Measurements from ENCODE around the gene LEUTX. TPM values are rescaled to one million over a fixed set of nuclear protein-coding genes. Genes with fewer than 3 reads are reported as not detected.

The LEUTX gene
- total RNA-seq, 2 donors from 2014 or later: not detected

DNA sequence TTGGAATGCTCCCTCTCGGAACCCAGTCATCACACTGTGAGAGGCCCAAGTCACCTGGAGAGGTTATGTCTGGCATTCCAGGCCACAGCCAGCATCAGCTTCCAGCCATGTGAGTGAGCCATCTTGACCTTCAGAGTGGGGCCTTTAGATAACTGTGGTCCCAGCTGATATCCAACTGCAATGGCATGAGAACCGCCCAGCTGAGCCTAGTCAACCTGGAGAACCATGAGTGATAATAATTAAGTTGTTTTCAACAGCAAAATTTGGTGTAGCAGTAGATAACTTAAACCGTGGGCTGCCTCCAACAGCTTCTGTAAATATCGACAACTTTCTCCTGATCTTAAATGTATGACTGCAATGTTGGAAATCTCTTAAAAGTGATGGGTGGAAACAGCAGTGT is 30.7 kb downstream of the LEUTX start:
- Histone ChIP-seq H3K9me3 (ENCODE audit: control insufficient read depth, low read length) (no peaks in the 10 kb centered on the region), H3K9ac (ENCODE audit: extremely low read depth, low read length, poor library complexity, severe bottlenecking) (no peak overlapping the region), H3K4me1 (ENCODE audit: control insufficient read depth, insufficient read depth, low read length) (no peaks in the 10 kb centered on the region), H3K27me3 (ENCODE audit: control insufficient read depth, insufficient read depth, low read length, poor library complexity, severe bottlenecking) (no peaks in the 10 kb centered on the region), H3K36me3 (ENCODE audit: control insufficient read depth, insufficient read depth, low read length) (no peaks in the 10 kb centered on the region), H3K27ac (ENCODE audit: low read depth, low read length) (no peak overlapping the region), H3K4me3 (ENCODE audit: low read length) (no peak overlapping the region)
- WGBS, 2 experiments (ENCODE audit: insufficient coverage in 1 of 2, insufficient read length in 1 of 2): 86 to 91% methylated on average over 2 to 4 of the region's 4 CpGs
- no peak for TF ChIP-seq CTCF (conservative IDR thresholded peaks at IDR 0.05)
- Mint-ChIP-seq H3K36me3 (ENCODE audit: low read depth) (no peaks in the 10 kb centered on the region), H3K4me3 (no peak overlapping the region), H3K9me3 (no peaks in the 10 kb centered on the region), H3K27ac (no peak overlapping the region), H3K4me1 (no peaks in the 10 kb centered on the region), H3K27me3 (ENCODE audit: insufficient read depth) (no peaks in the 10 kb centered on the region)
- no peak for DNase-seq

DNA sequence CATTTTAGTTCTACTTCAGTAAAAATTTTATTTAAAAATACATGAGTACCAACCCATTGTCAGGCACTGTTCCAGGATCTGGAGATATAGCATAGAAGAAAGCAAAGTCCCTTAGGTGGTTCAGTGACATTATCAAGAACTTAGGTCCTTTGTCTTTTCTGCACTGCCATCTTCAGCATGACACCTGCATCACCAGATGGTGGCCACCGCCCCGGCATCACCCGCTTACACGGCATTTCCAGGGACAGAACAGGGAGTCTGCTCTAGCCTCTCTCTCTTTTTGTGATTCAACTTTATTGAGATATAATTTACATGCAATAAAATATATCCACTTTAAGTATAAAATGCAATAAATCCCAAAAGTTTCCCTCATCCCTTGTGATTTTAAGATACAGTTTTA is 31.8 kb downstream of the LEUTX start:
- TF ChIP-seq CTCF (conservative IDR thresholded peaks at IDR 0.05): no peak
- H3K4me3 Mint-ChIP-seq: no peak overlapping the region
- H3K27me3 ChIP-seq (ENCODE audit: control insufficient read depth, insufficient read depth, low read length, poor library complexity, severe bottlenecking): no peaks in the 10 kb centered on the region
- no peak overlapping the region for H3K9ac ChIP-seq (ENCODE audit: extremely low read depth, low read length, poor library complexity, severe bottlenecking)
- DNase-seq: no peak
- no peaks in the 10 kb centered on the region for H3K36me3 ChIP-seq (ENCODE audit: control insufficient read depth, insufficient read depth, low read length)
- H3K4me3 ChIP-seq (ENCODE audit: low read length): no peak overlapping the region
- H3K27me3 Mint-ChIP-seq (ENCODE audit: insufficient read depth): no peaks in the 10 kb centered on the region
- no peaks in the 10 kb centered on the region for H3K4me1 ChIP-seq (ENCODE audit: control insufficient read depth, insufficient read depth, low read length)
- H3K36me3 Mint-ChIP-seq (ENCODE audit: low read depth): no peaks in the 10 kb centered on the region
- no peaks in the 10 kb centered on the region for H3K9me3 Mint-ChIP-seq
- no peak overlapping the region for H3K27ac ChIP-seq (ENCODE audit: low read depth, low read length)
- H3K9me3 ChIP-seq (ENCODE audit: control insufficient read depth, low read length): no peaks in the 10 kb centered on the region
- WGBS, 2 experiments (ENCODE audit: insufficient coverage in 1 of 2, insufficient read length in 1 of 2): 87 to 92% methylated on average over 2 to 4 of the region's 4 CpGs
- H3K4me1 Mint-ChIP-seq: no peaks in the 10 kb centered on the region
- H3K27ac Mint-ChIP-seq: no peak overlapping the region

DNA sequence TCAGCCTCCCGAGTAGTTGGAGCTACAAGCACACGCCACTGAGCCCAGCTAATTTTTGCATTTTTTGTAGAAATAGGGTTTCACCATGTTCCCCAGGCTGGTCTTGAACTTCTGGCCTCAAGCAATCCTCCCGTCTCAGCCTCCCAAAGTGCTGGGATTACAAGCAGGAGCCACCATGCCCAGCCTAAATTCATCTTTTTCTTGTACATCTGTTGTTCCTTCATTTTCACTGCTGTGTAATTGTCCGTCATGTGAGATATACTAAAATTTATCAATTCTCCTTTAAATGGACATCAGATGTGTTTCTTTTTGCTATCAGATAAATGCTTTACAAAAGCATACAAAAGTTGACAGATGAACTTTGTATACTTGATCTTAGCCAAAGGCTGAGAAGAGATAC is 32.4 kb downstream of the LEUTX start:
- no peak overlapping the region for H3K9ac ChIP-seq (ENCODE audit: extremely low read depth, low read length, poor library complexity, severe bottlenecking)
- no peak for TF ChIP-seq CTCF (conservative IDR thresholded peaks at IDR 0.05)
- H3K9me3 ChIP-seq (ENCODE audit: control insufficient read depth, low read length): no peaks in the 10 kb centered on the region
- no peak overlapping the region for H3K4me3 ChIP-seq (ENCODE audit: low read length)
- no peaks in the 10 kb centered on the region for H3K27me3 ChIP-seq (ENCODE audit: control insufficient read depth, insufficient read depth, low read length, poor library complexity, severe bottlenecking)
- Mint-ChIP-seq H3K9me3 (no peaks in the 10 kb centered on the region), H3K36me3 (ENCODE audit: low read depth) (no peaks in the 10 kb centered on the region), H3K27me3 (ENCODE audit: insufficient read depth) (no peaks in the 10 kb centered on the region), H3K4me3 (no peak overlapping the region), H3K4me1 (no peaks in the 10 kb centered on the region), H3K27ac (no peak overlapping the region)
- H3K27ac ChIP-seq (ENCODE audit: low read depth, low read length): no peak overlapping the region
- H3K4me1 ChIP-seq (ENCODE audit: control insufficient read depth, insufficient read depth, low read length): no peaks in the 10 kb centered on the region
- H3K36me3 ChIP-seq (ENCODE audit: control insufficient read depth, insufficient read depth, low read length): no peaks in the 10 kb centered on the region
- no peak for DNase-seq
- 97 to 100% methylated on average over 4 of the region's 4 CpGs for WGBS, 2 experiments (ENCODE audit: insufficient coverage in 1 of 2, insufficient read length in 1 of 2)

All from endodermal cell (in vitro differentiated cells).